Measurements from ENCODE around the gene IKZF3. TPM values are rescaled to one million over a fixed set of nuclear protein-coding genes. Genes with fewer than 3 reads are reported as not detected.

The IKZF3 gene
- total RNA-seq, 2 donors from 2014 or later, result 4.8 to 5.6 TPM

GRCh38 chr17:39709998-39710964 lies 153.8 kb downstream of the IKZF3 start:
- Histone ChIP-seq H3K27ac (no peak overlapping the region), H3K4me3 (no peak overlapping the region), H3K27me3 (replicated peaks; ENCODE audit: insufficient read depth) (no peaks in the 10 kb centered on the region), H3K9me3 (no peaks in the 10 kb centered on the region), H3K36me3 (peaks cover 81% of the 10 kb centered on the region), H3K4me1 (ENCODE audit: control insufficient read depth in 1 of 2, low read depth in 2 of 2) (peaks cover 12 to 20% of the 10 kb centered on the region in 2 donors)
- no peak for ATAC-seq (ENCODE audit: insufficient number of reproducible peaks, low FRiP score, low read depth)
- TF ChIP-seq CTCF (IDR thresholded peaks at IDR 0.05), result no peak
- DNase-seq (ENCODE audit: low spot score), result no peak

GRCh38 chr17:39709319-39709997 lies 154.7 kb downstream of the IKZF3 start:
- Histone ChIP-seq H3K4me3 (no peak overlapping the region), H3K27me3 (replicated peaks; ENCODE audit: insufficient read depth) (no peaks in the 10 kb centered on the region), H3K36me3 (peaks cover 73% of the 10 kb centered on the region), H3K9me3 (no peaks in the 10 kb centered on the region), H3K27ac (no peak overlapping the region), H3K4me1 (ENCODE audit: control insufficient read depth in 1 of 2, low read depth in 2 of 2) (peaks cover 16 to 28% of the 10 kb centered on the region in 2 donors)
- no peak for TF ChIP-seq CTCF (IDR thresholded peaks at IDR 0.05)
- DNase-seq (ENCODE audit: low spot score) (no peak), ATAC-seq (ENCODE audit: insufficient number of reproducible peaks, low FRiP score, low read depth) (no peak)

Other genes starting within 250 kb of the IKZF3 start
- 1 to 10 TPM in 1 of 2 donors, under 1 TPM in 1; 0.27 to 2.1 TPM for gene PPP1R1B, start 237.4 kb downstream of the IKZF3 start, total RNA-seq
- gene STARD3, start 227.2 kb downstream of the IKZF3 start, total RNA-seq, result 10 to 100 TPM; 52.5 to 67.7 TPM
- 10 to 100 TPM in 1 of 2 donors, 1 to 10 TPM in 1; 6.4 to 16.9 TPM for gene TCAP, start 199.0 kb downstream of the IKZF3 start, total RNA-seq
- 10 to 100 TPM in 1 of 2 donors, 1 to 10 TPM in 1; 3.1 to 22.9 TPM for gene PNMT, start 195.9 kb downstream of the IKZF3 start, total RNA-seq
- 10 to 100 TPM; 19.9 to 27.2 TPM for gene PGAP3, start 176.3 kb downstream of the IKZF3 start, total RNA-seq
- gene ERBB2, start 164.2 kb downstream of the IKZF3 start, total RNA-seq, result 10 to 100 TPM; 88.1 to 94.7 TPM
- gene MIEN1, start 133.8 kb downstream of the IKZF3 start, total RNA-seq, result 10 to 100 TPM; 27.1 to 30.3 TPM
- gene GRB7, start 126.4 kb downstream of the IKZF3 start, total RNA-seq, result 1 to 10 TPM in 1 of 2 donors, under 1 TPM in 1; 0.85 to 1.4 TPM
- gene ZPBP2, start 3.9 kb upstream of the IKZF3 start, total RNA-seq, result not detected
- 10 to 100 TPM in 1 of 2 donors, 1 to 10 TPM in 1; 8.3 to 16.0 TPM for gene GSDMB, start 54.3 kb upstream of the IKZF3 start, total RNA-seq
- gene ORMDL3, start 63.3 kb upstream of the IKZF3 start, total RNA-seq, result 10 to 100 TPM; 43.3 to 64.0 TPM
- not detected for gene LRRC3C, start 63.4 kb upstream of the IKZF3 start, total RNA-seq
- gene GSDMA, start 98.7 kb upstream of the IKZF3 start, total RNA-seq, result 1 to 10 TPM in 1 of 2 donors, under 1 TPM in 1; 0.68 to 1.2 TPM
- gene PSMD3, start 116.5 kb upstream of the IKZF3 start, total RNA-seq, result 10 to 100 TPM; 68.8 to 74.2 TPM
- 10 to 100 TPM in 1 of 2 donors, not detected in 1; 43.2 TPM for gene CSF3, start 151.1 kb upstream of the IKZF3 start, total RNA-seq
- 10 to 100 TPM; 72.0 to 82.9 TPM for gene MED24, start 190.1 kb upstream of the IKZF3 start, total RNA-seq
- gene THRA, start 198.7 kb upstream of the IKZF3 start, total RNA-seq, result 10 to 100 TPM; 64.8 to 75.0 TPM
- 10 to 100 TPM; 10.3 to 29.1 TPM for gene NR1D1, start 236.3 kb upstream of the IKZF3 start, total RNA-seq

Data from thoracic aorta (tissue), 2 donors.